ENCODE data around the gene ATG3. TPM values are rescaled to one million over a fixed set of nuclear protein-coding genes. Genes with fewer than 3 reads are reported as not detected.

ATG3 gene
- total and polyA plus RNA-seq, 3 donors from 2014 or later, result 108 to 200 (median 126) TPM

- no peaks in the 10 kb centered on the region for H3K4me1 ChIP-seq
- H3K36me3 ChIP-seq (ENCODE audit: low read depth, missing control alignments), result no peaks in the 10 kb centered on the region
- intact Hi-C loops (cut with DNase I; ENCODE audit: low total_unique reads), result no loop called here
- TF ChIP-seq POLR2A (IDR thresholded peaks at IDR 0.05), result no peak
- no peak for TF ChIP-seq CTCF (IDR thresholded peaks at IDR 0.05)
- H3K27ac ChIP-seq, result no peak overlapping the region
- 95 to 100% methylated on average over 2 of the region's 2 CpGs for WGBS, 2 donors
- no peak overlapping the region for H3K4me3 ChIP-seq
- DNase-seq, result no peak
- H3K9me3 ChIP-seq, result no peaks in the 10 kb centered on the region
- no peaks in the 10 kb centered on the region for H3K27me3 ChIP-seq
Measured at GRCh38 chr3:112594856-112595255, 33.1 kb upstream of the ATG3 start.

GRCh38 chr3:112593258-112593657 lies 31.5 kb upstream of the ATG3 start:
- TF ChIP-seq CTCF (IDR thresholded peaks at IDR 0.05) (no peak), POLR2A (IDR thresholded peaks at IDR 0.05) (no peak)
- no peak for DNase-seq
- intact Hi-C loops (cut with DNase I; ENCODE audit: low total_unique reads), result no loop called here

GRCh38 chr3:112587336-112587735 lies 25.6 kb upstream of the ATG3 start:
- WGBS, 2 donors, result 88 to 100% methylated on average over 1 of the region's 1 CpG
- intact Hi-C loops (cut with DNase I; ENCODE audit: low total_unique reads), result no loop called here

More at GRCh38 chr3:112593258-112593657, 31.5 kb upstream of the ATG3 start:
- no peaks in the 10 kb centered on the region for H3K4me1 ChIP-seq
- H3K4me3 ChIP-seq, result no peak overlapping the region
- H3K9me3 ChIP-seq, result no peaks in the 10 kb centered on the region
- no peaks in the 10 kb centered on the region for H3K36me3 ChIP-seq (ENCODE audit: low read depth, missing control alignments)
- H3K27ac ChIP-seq, result no peak overlapping the region
- no peaks in the 10 kb centered on the region for H3K27me3 ChIP-seq

GRCh38 chr3:112585782-112586181 lies 24.0 kb upstream of the ATG3 start:
- intact Hi-C loops (cut with DNase I; ENCODE audit: low total_unique reads), result no loop called here
- Histone ChIP-seq H3K4me1 (no peaks in the 10 kb centered on the region), H3K27ac (no peak overlapping the region)

More at GRCh38 chr3:112587336-112587735, 25.6 kb upstream of the ATG3 start:
- H3K4me1 ChIP-seq, result no peaks in the 10 kb centered on the region
- no peaks in the 10 kb centered on the region for H3K27me3 ChIP-seq
- no peak for TF ChIP-seq CTCF (IDR thresholded peaks at IDR 0.05)
- TF ChIP-seq POLR2A (IDR thresholded peaks at IDR 0.05), result no peak
- no peaks in the 10 kb centered on the region for H3K9me3 ChIP-seq
- no peaks in the 10 kb centered on the region for H3K36me3 ChIP-seq (ENCODE audit: low read depth, missing control alignments)
- no peak for DNase-seq
- no peak overlapping the region for H3K4me3 ChIP-seq
- H3K27ac ChIP-seq, result no peak overlapping the region

More at GRCh38 chr3:112585782-112586181, 24.0 kb upstream of the ATG3 start:
- Histone ChIP-seq H3K27me3 (no peaks in the 10 kb centered on the region), H3K9me3 (no peaks in the 10 kb centered on the region), H3K4me3 (no peak overlapping the region), H3K36me3 (ENCODE audit: low read depth, missing control alignments) (no peaks in the 10 kb centered on the region)
- no peak for DNase-seq
- TF ChIP-seq CTCF (IDR thresholded peaks at IDR 0.05) (no peak), POLR2A (IDR thresholded peaks at IDR 0.05) (no peak)

Measured in testis (tissue), 3 donors.